ENCODE results near the gene AP4E1. TPM values are rescaled to one million over a fixed set of nuclear protein-coding genes. Genes with fewer than 3 reads are reported as not detected.

The AP4E1 gene
- total and polyA plus RNA-seq, 2 donors (not counting 3 experiments of a cell fraction or from before 2014, with no cell fraction given): 1.6 to 9.8 TPM

DNA sequence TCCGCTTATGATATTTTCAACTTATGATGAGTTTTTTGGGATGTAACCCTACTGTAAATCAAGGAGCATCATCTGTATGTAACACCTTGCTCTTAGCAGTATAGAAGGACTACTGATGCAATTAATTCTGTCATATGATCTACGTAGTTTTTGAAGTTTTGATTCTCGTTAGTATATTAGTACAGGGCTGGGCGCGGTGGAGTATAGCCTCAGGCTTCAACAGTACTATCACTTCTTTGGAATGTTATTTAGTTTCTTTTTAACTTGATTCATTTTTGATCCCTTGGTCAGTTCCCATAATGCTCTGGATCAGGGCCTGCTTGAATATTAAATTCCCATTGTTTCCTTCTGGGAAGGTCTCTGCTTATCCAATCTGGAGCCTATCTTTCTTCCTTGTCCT is 23.9 kb upstream of the AP4E1 start:
- Histone ChIP-seq H3K9ac (replicated peaks; ENCODE audit: extremely low read depth, insufficient read depth, low read length) (no peak overlapping the region), H3K4me2 (ENCODE audit: insufficient read depth, low read length) (peak overlapping the region; percentile 23), H3K4me1 (ENCODE audit: control insufficient read depth, extremely low read depth, insufficient read depth, low read length) (peaks cover 23% of the 10 kb centered on the region), H3K9me3 (replicated peaks; ENCODE audit: control insufficient read depth, insufficient read depth, low read length) (no peaks in the 10 kb centered on the region), H3K27ac (ENCODE audit: insufficient read depth, low read depth, low read length) (peak overlapping the region; percentile 68), H3K27me3 (ENCODE audit: control insufficient read depth in 2 of 2, insufficient read depth in 2 of 2, low read length in 2 of 2) (no peaks in the 10 kb centered on the region), H3K4me3 (replicated peaks in 1 of 3; ENCODE audit: insufficient read depth in 1 of 3, low read depth in 1 of 3, low read length in 3 of 3) (no peak overlapping the region), H4K20me1 (replicated peaks; ENCODE audit: control insufficient read depth, extremely low read depth, insufficient read depth, low read length) (no peaks in the 10 kb centered on the region), H2AFZ (ENCODE audit: low read depth, low read length) (peak overlapping the region; percentile 25), H3K36me3 (ENCODE audit: control insufficient read depth in 2 of 2, extremely low read depth in 1 of 2, insufficient read depth in 2 of 2, low read length in 2 of 2) (no peaks in the 10 kb centered on the region), H3K9me1 (replicated peaks; ENCODE audit: control insufficient read depth, extremely low read depth, insufficient read depth, low read length) (no peaks in the 10 kb centered on the region), H3K79me2 (ENCODE audit: control insufficient read depth, insufficient read depth, low read length) (no peaks in the 10 kb centered on the region)
- intact Hi-C loops (cut with micrococcal nuclease) (loop anchor here (2.0 to 10.0 kb wide), 2 partner anchors 198 to 390 kb away; partner anchors contain the start of gene TRPM7), dilution Hi-C loops (cut with MboI; ENCODE audit: extremely low pct_ligation_motif_present, low sequenced_read_pairs) (no loop called here)
- BruUV-seq (replicated peaks): no TSS peak
- POLR2A ChIA-PET: no interaction called here
- no peak for TF ChIP-seq FOS (IDR thresholded peaks at IDR 0.05; ENCODE audit: borderline replicate concordance, insufficient read depth, low read length)
- TF ChIP-seq, protein P1, sequence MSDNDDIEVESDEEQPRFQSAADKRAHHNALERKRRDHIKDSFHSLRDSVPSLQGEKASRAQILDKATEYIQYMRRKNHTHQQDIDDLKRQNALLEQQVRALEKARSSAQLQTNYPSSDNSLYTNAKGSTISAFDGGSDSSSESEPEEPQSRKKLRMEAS (IDR thresholded peaks at IDR 0.05; ENCODE audit: insufficient read depth, insufficient read length): no peak
- no peak for TF ChIP-seq EZH2 (IDR thresholded peaks at IDR 0.05; ENCODE audit: borderline replicate concordance, low read depth, low read length, severe bottlenecking)
- no peak for TF ChIP-seq POLR2A (IDR thresholded peaks at IDR 0.05; ENCODE audit: low read depth, low read length)
- no peak for TF ChIP-seq POLR2AphosphoS5 (IDR thresholded peaks at IDR 0.05; ENCODE audit: insufficient read depth, low read depth, low read length)
- TF ChIP-seq, protein P2, sequence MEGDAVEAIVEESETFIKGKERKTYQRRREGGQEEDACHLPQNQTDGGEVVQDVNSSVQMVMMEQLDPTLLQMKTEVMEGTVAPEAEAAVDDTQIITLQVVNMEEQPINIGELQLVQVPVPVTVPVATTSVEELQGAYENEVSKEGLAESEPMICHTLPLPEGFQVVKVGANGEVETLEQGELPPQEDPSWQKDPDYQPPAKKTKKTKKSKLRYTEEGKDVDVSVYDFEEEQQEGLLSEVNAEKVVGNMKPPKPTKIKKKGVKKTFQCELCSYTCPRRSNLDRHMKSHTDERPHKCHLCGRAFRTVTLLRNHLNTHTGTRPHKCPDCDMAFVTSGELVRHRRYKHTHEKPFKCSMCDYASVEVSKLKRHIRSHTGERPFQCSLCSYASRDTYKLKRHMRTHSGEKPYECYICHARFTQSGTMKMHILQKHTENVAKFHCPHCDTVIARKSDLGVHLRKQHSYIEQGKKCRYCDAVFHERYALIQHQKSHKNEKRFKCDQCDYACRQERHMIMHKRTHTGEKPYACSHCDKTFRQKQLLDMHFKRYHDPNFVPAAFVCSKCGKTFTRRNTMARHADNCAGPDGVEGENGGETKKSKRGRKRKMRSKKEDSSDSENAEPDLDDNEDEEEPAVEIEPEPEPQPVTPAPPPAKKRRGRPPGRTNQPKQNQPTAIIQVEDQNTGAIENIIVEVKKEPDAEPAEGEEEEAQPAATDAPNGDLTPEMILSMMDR (IDR thresholded peaks at IDR 0.05; ENCODE audit: extremely low read depth in 1 of 2, insufficient read depth in 1 of 2, low read depth in 1 of 2, low read length in 2 of 2): no peak
- TF ChIP-seq JUN (IDR thresholded peaks at IDR 0.05; ENCODE audit: borderline replicate concordance, insufficient read depth, insufficient read length, low read depth): no peak
- TF ChIP-seq MYC (IDR thresholded peaks at IDR 0.05; ENCODE audit: low read depth, low read length): no peak
- TF ChIP-seq GATA2 (IDR thresholded peaks at IDR 0.05; ENCODE audit: insufficient read depth, insufficient read length, low read depth, low read length): no peak
- CTCF ChIA-PET: interaction anchor here (0.5 to 3.0 kb wide), 13 partner anchors 8 to 383 kb away, joined by 3 to 25 read pairs (median 4); no protein-coding TSS in a partner anchor
- DNase-seq (ENCODE audit: low read depth, low spot score): no peak
- no peak for FAIRE-seq

Measured in endothelial cell of umbilical vein (primary cell).